GM19372 (cell line): ENCODE measurements around the gene LSM5.

ENCODE experiments used
- ATAC-seq: cut with Tn5 transposase; IDR thresholded peaks from one replicate; pipeline ENCODE4 v1.9.1; 2021; ENCODE audit warnings: mild to moderate bottlenecking, low read depth, moderate library complexity; ENCODE audit not compliant: unreplicated experiment

LSM5 gene

DNA sequence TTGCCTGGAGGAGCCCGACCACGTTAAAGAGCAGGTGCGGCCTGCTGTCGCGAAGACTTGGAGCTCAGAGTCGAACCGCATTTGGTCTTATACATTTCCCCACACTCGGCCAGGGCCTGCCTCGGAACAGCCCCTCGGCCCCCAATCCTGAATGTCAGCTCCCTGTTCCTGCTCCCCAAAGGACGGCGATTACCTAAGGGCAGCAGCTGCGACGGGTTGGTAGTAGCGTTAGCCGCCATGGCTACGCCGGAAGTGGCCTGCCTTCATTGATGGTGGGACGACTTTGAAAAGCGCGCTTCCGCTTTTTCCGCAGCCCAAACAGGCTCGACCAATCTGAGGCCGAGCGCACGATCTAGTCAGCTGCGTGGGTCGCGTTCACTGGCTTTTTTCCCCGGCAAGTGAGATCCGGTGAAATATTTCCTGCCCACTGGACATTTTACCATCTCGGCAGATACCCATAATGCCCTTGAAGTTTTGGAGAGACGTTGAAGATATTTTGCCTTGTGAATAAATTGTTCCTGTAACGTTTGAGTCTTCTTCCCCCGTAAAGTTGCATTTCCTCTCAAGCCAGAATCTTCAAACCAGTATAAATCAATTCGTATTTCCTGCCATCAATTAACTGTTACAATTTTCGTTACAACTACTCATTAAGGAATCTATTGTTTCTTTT lies at the start of gene LSM5:
Gene LSM5 (minus strand): TSS at position 254 of the 670 bp plus-strand sequence. CDS start 15 bp downstream, at position 239.
- ATAC-seq, result peak; percentile 85

DNA sequence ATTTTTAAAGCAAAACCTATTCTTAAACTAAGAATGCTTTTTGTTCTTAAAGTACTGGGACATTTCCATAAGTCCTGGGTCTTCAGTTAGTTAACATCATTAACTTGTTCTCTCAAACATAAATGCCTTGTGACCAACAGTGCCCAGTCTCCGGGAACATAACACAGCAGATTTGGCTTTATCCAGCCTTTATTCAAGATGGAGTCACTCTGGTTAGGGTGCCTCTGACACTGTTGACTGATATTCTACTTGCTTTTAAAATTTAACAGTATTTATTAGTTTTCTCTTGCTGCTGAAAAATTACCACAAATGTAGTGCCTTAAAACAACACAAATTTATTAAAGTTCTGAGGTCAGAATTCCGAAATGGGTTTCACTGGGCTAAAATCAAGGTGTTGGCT lies 49.2 kb upstream of the LSM5 start:
- no peak for ATAC-seq

DNA sequence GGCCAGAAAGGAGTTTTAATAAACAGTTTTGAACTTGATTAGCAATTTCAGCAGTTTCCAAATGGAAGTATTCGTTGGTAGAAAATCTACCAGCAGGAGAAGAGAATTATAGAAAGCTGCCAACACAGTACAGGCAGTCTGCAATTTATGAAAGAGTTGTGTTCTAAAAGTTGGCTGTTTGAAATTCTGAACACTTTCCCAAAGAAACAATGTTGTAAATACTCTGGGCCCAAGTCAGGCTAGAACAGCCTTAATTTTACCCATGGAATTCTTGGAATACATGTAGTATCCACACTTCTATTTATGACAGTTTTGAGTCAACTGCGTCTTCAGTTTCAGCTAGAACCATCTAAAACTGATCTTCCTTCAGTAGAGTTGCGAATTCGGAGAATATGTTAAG lies 47.6 kb upstream of the LSM5 start:
- no peak for ATAC-seq

DNA sequence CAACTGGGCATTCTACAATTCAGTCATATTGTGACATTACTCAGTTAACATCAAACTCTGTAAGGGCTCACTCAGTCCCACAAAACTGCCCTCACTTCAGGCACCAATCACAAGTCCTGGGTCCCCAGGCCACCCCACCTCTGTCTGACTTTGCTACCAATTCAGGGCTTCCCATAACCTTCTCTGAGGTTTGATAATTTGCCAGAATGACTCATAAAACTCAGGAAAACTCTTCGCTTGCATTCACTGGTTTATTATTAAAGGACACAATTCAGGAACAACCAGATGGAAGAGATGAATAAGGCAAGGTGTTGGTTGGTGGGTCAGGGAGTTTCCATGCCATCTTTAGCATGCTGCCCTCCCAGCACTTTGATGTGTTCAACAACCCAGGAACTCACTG lies 46.4 kb upstream of the LSM5 start:
- no peak for ATAC-seq

DNA sequence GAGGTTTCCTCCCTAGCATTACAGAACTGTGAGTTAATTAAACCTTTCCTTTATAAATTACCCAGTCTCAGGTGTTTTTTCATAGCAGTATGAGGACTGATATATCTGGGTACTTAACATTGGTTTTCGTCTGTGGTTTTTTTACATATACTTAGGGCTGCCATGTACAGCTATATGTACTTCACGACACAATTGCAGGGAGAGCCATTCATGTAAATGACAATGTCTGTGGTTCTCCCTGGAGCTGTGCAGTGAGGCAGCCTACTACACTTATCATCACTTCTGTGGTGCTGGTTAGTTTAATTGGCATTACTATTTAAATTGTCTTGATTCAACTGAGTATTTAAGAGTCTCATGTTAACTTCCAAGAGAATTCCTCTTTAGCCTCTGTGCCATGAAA lies 45.8 kb upstream of the LSM5 start:
- ATAC-seq, result no peak

DNA sequence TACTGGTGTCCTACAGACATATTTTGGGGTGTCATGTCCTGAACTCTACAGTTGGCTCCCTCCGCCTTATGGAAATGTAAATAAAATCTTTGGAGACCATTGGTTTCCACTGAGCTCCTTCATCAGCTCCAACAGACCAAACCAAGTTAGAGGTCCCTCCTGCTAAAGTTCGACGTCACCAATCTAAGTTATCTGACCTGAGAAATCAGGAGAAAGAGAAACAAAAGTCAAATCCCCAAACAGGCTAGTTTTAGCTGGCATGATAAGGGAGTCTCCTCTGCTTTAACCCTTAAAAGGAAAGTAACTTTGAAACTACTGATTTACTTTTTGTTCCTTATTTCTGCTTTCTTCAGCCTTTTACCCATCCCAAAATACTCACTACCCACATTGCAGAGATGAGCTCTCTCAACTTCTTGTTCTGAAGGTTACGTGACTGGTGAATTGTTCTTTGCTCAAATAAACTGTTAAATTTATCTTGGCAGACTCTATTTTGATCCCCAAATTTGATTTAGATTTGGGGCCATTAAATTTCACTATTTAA lies 45.1 kb upstream of the LSM5 start:
- peak; percentile 46 for ATAC-seq

DNA sequence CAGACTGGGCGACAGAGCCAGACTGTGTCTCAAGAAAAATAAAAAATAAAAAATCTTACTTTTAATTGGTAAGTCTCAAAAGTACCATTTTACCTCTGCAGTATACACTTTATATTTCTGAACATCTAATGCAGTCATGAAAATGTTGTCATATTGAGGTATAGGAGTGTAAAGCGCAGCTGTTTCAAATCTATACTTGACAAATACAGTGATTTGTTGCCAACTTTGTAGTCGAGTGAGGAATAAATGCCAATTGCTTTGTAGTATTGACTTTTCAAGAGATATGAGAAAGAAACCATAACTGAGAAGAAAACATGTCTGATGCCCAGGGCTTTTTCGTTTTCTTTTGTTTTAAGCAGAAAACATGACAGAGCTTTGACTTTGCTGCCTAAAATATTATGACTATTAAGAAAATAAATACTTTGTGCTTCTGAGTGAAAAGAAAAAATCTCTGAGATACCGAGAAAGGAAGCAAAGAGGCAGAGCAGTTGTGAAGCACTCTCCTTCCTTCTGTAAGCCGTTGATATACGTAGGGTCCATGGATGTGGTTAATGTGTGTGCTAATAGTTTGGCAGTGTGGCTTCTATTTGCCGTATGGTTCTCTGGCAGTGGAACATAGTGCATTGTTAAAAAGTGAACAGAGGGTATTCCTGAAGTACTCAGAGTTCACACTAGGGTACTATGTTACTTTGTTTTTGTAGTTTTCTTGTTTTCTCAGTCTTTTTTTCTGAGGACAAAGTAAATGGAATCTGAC lies 43.3 kb upstream of the LSM5 start:
- no peak for ATAC-seq

DNA sequence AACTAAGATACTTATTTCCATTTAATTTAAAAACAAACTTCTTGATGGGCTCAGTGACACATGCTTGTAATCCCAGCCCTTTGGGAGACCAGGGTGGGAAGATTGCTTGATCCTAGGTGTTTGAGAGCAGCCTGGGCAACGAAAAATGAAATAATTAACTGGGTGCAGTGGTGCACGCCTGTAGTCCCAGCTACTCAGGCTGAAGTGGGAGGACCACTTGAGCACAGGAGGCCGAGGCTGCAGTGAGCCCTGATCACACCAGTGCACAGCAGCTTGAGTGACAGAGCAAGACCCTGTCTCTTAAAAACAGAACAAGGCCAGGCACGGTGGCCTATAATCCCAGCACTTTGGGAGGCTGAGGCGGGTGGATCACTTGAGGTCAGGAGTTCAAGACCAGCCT lies 42.5 kb upstream of the LSM5 start:
- ATAC-seq, result no peak

DNA sequence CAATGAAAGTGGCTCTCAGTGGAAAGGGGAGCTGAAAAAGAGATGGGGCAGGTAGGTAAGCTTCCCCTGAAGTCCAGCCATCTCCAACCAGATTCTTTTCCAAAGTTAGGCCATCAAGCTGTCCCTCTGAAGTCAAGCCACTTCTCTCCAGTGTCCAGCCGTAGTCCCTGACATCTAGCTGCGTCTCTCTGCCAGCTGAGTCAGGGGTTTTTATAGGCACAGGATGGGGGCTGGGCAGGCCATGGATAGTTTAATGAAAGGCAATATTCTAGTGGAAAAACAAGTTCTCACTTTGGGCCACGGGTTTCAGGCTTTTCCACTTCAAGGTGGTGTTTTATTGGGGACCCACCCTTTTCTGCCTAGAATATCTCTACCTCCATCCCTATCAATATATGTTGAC lies 41.9 kb upstream of the LSM5 start:
- no peak for ATAC-seq

DNA sequence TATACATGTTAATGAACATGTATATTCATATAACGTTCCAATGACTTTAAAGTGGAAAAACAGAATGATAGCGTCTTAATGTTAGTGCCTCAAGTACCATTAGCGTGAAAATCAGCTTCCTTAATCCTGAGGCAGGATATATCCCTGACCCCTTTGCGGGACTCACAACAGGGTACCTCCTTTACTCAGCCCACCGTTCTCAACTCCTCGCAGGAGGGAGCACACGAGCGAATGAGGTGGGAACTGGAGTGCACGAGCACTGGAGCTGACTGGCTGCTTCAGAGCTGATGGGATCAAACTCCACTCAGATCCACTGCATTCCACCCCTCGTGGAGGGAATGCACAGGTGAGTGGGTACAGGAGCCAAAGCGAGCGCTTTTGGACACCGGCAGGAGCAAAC lies 41.2 kb upstream of the LSM5 start:
- ATAC-seq, result no peak

DNA sequence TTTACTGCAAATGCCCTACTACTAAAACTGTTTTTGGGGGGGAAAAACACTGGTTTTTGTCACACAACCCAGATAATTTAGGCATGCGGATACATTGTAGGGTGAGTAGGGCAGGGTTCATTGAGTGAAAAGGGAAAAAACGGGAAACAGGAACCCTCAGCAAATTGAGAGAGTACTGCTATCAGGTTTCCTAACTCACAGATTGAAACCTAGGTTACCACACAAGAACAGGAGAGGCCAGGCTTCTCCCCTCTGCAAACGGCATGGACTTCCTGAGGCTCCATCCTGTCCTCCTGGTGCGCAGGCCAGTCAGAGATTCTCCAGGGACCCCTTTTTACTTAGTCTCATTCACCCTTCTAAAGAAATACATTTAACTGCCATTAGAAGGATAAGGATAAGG lies 35.7 kb upstream of the LSM5 start:
- ATAC-seq, result no peak

DNA sequence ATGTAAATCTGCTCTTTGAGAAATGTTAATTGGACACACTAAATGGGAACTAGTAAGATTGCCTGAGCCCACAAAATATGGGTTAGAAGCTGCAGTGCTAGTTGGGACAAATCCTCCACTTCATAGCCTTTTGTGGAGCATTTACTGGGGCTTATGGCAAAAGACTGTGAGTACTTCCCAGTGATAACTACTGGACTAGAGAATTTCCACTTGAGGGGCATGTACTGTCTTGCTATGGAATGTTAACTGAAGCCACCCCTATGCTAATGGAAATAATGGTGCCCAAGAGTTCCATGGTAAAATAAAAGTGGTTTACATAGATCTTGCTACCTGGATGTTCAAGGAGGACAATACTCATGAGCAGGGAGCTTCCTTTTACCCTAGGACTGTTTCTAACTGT lies 34.5 kb upstream of the LSM5 start:
- no peak for ATAC-seq

DNA sequence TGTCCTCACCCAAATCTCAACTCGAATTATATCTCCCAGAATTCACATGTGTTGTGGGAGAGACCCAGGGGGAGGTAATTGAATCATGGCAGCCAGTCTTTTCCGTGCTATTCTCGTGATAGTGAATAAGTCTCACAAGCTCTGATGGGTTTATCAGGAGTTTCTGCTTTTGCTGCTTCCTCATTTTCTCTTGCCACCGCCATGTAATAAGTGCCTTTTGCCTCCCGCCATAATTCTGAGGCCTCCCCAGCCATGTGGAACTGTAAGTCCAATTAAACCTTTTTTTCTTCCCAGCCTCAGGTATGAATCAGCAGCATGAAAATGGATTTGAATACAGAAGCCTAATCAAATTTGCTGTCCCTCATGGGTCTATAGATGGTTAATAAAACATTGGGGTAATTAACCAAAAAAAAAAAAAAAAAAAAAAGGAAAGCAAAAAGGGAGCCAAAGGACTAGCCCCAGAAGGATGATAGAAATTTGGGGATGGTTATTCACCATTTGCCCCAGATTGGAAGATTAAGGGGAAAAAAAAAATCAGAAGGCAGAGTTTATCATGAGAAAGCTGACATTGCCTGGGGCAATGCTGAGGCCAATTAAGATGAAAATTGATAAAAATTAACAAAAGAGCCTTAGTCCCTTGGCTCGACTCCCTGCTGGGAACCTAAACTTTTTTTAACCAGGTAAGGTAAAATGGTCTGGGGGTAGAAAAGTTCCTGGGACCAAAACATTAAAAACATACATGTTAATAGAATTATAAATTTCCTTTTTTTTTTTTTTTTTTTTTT lies 32.8 kb upstream of the LSM5 start:
- ATAC-seq, result no peak

DNA sequence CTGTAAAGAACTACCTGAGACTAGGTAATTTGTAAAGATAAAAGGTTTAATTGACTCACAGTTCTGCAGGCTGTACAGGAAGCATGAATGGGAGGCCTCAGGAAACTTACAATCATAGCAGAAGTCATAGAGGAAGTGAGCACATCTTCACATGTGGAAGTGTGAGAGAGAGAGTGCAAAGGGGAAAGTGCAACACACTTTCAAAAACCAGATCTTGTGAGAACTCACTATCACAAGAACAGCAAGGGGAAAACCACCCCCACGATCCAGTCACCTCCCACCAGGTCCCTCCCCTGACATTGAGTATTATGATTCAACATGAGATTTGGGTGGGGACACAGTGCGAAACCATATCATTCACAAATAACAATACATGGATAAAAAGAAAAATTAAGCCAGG lies 29.6 kb upstream of the LSM5 start:
- ATAC-seq, result no peak

DNA sequence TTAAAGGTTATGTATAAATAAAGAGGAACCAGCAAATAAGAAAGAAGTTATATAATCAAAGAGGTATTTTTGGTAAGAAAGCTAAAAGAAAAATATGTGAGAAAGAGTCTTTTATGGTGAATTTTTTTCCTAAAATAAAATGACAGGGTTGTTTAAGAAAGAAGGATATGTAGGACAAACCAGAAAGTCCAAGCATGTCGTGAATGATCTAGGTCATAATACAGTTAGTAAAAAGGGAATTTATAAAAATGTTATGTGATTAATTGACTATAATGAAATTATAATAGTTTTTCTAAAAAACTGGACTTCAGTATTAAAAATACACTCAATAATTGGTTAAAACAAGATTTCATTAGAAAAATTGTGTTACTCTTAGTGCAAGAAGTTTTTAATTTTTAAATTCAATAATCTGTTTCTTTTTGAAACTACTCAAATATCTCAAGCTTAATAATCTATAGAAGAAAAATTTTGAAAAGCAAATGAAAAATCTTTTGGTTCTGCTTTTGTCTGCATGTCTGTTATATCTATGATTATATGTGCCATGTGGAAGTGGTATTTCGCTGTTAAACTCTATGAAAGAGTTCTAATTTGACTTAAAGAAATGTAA lies 28.5 kb upstream of the LSM5 start:
- ATAC-seq, result no peak

DNA sequence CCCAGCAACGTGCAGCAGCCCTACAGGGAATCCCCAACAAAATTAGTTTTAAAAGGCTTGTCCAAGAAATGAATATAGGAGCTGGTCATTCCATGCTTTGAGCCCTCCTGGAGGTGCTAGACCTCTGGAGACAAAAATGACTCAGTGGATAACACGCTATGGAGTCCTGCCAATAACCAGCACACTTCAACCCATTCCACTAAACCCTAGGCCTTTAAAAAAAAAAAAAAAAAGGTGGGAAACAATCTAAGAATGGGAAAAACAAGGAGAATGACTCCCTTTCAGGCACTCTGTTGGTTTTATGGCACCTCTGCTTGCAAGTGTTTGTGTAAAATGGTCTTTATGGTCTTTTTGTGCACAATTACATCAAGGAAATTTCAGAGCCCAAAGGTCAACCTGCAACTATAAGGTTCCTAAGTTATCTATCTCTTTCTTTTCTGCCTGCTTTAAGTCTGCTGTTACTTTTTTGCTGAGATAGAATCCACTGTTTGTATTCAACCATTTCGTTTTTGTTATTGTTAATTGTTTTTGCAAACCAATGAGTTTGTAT lies 26.4 kb upstream of the LSM5 start:
- ATAC-seq, result no peak

DNA sequence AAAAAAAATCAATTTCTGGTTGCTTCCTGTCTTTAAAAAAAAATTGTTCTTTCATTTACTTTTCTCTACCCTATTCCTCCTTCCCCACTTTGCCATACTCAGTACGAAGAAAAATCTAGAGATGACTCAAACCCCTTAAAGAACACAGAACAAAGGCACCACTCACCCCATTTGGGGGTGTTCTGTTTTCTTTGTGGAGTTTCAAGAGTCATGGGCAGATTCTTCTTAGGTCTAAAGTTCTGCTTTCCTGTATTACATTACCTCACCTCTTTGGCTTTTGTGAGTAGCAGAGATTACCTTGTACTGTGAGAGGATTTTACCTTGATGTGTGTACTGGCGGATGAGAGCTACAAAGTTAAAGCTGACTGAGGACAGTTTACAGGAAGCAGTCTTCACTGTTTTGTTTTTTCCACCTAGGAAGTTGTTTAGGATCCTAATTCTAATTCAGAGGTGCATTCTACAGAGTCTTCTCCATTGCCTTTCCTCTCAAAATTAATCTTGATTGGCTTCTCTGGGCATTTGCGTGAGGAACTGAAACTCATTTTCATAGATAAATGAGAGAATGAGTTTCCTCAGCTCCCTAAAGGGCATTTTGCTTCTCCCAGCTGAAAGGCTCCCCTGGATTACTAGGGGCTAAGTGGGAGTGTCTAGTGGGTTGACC lies 25.8 kb upstream of the LSM5 start:
- peak; percentile 82 for ATAC-seq

DNA sequence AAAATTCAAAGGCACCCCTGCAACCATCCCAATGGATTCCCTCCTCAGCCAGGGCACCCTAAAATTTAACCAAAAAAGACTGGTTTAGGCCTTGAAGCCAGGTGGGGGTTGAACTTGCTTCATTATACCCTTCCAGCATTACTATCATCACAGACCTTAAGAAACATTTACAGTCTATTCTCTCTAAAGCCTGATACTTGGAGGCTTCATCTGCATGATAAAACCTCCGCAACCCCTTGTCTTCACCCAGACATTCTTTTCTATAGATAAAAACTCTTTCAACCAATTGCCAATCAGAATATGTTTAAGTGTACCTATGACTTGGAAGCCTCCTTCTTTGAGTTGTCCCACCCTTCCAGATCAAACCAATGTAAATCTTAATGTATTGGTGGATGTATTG lies 23.0 kb upstream of the LSM5 start:
- no peak for ATAC-seq

DNA sequence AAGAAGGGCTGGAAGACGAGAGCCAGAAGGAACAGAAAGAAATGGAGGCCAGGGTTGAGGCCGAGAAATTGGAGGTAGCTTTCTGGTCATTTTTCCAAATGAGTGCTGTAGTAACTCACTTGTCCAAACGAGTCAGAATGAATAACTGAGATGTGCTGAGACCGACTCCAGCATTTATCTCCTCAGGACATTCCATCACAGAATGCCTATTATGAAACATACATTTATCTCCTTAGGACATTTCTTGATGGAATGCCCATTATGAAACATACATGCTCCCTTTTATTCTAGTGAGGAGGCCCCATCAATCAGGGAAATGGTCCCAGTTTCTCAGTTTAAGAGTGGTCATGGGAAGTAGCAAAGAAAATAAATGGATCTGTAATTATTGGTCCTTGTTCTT lies 21.6 kb upstream of the LSM5 start:
- ATAC-seq, result no peak

DNA sequence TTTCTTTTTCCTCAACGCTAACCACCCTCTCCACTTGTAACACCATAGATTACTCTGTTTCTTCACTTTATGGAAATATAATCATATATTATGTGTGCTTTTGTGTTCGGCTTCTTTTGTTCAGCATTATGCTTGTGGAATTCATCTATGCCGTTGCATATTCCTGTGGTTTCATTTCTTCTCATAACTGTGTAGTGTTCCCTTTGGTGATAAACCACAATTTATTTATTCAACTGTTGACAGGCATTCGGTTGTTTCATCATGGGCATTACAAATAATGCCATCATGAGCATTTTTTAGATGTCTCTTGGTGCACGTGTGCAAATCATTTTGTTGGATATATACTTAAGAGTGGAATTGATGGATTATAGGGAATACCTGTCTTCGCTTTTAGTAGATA lies 17.2 kb upstream of the LSM5 start:
- ATAC-seq, result no peak
